Measurements from ENCODE around the gene AGAP2.

AGAP2 gene

DNA sequence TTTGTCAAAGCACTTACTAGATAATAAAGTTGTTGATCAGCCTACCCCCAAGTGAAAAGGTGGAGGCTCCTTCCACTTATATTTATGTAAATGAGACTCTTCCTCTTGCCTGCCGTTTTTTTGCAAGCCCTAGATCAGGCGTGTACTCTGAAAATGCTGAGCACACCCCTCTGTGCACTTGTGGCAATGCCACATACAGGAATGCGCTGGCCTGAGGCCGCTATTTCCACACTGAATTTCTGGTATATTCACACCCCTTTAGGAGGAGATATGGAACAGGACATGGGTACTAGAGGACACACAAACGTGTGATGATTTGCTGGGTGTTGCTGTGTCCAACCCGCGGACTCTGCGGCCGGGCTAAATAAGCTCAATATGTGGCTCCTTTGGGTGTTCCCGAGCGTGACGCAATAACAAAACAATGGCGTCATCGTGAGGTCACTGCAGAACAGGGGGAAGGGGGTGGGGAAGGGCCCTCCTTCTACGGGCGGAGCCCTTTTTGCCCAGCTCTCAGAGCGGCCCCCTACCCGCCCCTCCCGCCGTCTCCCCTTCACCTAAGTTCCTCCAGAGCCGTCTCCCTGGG lies 5.7 kb upstream of the AGAP2 start:
- ChIA-PET CTCF (interaction anchor here (1.1 to 3.2 kb wide), 6 partner anchors 9 to 160 kb away, joined by 3 to 14 read pairs (median 6); partner anchors contain the start of gene B4GALNT1), POLR2A (interaction anchor here (0.6 to 1.2 kb wide), 4 partner anchors 26 to 516 kb away, joined by 3 to 5 read pairs (median 4); partner anchors contain the start of genes EEF1AKMT3 and METTL1)

DNA sequence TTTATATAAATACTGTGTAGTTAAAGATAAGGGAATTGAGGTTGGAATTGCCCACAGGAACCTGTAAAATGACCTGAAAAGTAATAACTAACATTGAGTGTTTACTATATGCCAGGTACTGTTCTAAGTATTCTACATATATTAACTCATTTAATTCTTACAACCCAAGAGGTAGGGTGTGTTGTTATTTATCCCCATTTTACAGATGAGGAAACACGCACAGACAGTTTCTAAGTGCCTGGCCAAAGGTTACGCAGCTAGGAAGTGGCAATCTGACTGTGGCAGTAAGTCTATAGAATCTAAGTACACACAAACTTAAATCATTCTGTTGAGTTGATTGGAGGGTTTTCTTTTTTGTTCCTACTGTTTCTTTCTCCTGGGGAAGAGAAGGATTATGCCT lies 5.2 kb upstream of the AGAP2 start:
- POLR2A ChIA-PET: no interaction called here
- DNase-seq (ENCODE audit: extremely low spot score): no peak
- TF ChIP-seq, protein P1, sequence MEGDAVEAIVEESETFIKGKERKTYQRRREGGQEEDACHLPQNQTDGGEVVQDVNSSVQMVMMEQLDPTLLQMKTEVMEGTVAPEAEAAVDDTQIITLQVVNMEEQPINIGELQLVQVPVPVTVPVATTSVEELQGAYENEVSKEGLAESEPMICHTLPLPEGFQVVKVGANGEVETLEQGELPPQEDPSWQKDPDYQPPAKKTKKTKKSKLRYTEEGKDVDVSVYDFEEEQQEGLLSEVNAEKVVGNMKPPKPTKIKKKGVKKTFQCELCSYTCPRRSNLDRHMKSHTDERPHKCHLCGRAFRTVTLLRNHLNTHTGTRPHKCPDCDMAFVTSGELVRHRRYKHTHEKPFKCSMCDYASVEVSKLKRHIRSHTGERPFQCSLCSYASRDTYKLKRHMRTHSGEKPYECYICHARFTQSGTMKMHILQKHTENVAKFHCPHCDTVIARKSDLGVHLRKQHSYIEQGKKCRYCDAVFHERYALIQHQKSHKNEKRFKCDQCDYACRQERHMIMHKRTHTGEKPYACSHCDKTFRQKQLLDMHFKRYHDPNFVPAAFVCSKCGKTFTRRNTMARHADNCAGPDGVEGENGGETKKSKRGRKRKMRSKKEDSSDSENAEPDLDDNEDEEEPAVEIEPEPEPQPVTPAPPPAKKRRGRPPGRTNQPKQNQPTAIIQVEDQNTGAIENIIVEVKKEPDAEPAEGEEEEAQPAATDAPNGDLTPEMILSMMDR (IDR thresholded peaks at IDR 0.05; ENCODE audit: control extremely low read depth, extremely low read depth, low read depth, missing control alignments): no peak
- CTCF ChIA-PET: interaction anchor here (1.4 to 3.2 kb wide), 4 partner anchors 13 to 160 kb away, joined by 5 to 14 read pairs (median 8); partner anchors contain the start of gene B4GALNT1

More for the DNA sequence above, 5.7 kb upstream of the AGAP2 start:
- peak; percentile 73 for DNase-seq (ENCODE audit: extremely low spot score)
- TF ChIP-seq, protein P1 (IDR thresholded peaks at IDR 0.05; ENCODE audit: control extremely low read depth, extremely low read depth, low read depth, missing control alignments): no peak

DNA sequence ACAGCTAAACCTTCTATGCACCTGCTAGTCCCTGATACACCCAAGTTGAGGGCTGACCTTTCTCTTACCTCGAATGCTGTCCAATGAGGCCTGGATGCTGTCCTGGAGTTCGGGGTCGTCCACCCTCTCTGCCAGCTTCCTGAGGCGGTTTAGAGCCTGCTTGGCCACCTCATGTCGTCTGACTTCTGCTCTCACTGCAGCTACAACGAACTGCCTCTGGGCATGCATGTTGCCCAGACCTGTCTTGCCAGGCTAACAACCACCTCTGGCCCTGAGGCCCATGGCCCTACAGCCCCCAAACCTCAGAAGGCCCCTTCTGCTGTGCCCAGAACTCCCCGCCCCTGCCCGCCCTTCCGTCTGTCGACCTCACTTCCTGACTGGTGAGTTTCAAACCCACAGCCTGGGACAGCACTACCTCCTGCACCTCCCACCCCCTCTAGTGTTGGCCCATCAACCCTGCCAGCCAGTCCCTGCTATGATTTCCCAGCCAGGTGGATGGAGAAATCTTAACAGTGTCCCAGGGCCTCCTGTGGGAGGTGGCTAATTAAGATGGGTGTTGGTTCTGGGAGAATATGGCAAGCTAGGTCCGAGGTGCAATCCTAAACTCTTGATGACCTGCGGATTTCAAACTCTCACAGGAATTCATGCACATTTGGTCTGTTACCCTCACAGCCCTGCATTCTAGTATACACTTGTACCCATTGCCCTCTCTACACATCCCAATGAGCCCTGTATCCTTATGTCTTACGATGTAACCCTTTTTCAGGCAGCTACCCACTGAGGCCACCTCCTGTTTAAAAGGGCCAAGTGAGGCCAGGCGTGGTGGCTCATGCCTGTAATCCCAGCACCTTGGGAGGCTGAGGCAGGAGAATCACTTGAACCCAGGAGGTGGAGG lies 3.5 kb upstream of the AGAP2 start:
- ChIA-PET POLR2A (no interaction called here), CTCF (interaction anchor here (1.1 to 2.9 kb wide), 12 partner anchors 8 to 283 kb away, joined by 3 to 19 read pairs (median 6); partner anchors contain the start of gene OS9)
- DNase-seq (ENCODE audit: extremely low spot score): peak; percentile 79
- TF ChIP-seq, protein P1 (IDR thresholded peaks at IDR 0.05; ENCODE audit: control extremely low read depth, extremely low read depth, low read depth, missing control alignments): peak; percentile 66

DNA sequence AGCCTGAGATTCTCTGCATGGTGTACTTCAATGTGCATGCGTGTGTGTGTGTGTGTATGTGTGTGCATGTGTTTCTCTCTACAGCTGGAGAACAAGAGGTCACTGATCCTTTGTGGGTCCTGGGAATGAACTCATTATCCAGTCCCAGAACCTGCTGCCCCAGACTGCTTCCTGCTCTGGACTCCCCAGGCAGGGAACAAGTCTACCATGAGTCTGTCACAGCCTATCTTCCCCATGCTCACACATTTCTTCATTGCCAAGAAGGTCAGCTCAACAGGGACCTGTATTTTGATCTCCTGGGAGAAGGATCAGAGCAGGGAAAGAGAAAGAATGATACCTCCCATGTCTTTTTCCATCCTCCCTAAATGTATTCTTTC lies 2.9 kb upstream of the AGAP2 start:
- CTCF ChIA-PET: interaction anchor here (1.1 to 2.9 kb wide), 12 partner anchors 9 to 283 kb away, joined by 3 to 19 read pairs (median 6); partner anchors contain the start of gene OS9
- POLR2A ChIA-PET: no interaction called here
- DNase-seq (ENCODE audit: extremely low spot score): no peak

DNA sequence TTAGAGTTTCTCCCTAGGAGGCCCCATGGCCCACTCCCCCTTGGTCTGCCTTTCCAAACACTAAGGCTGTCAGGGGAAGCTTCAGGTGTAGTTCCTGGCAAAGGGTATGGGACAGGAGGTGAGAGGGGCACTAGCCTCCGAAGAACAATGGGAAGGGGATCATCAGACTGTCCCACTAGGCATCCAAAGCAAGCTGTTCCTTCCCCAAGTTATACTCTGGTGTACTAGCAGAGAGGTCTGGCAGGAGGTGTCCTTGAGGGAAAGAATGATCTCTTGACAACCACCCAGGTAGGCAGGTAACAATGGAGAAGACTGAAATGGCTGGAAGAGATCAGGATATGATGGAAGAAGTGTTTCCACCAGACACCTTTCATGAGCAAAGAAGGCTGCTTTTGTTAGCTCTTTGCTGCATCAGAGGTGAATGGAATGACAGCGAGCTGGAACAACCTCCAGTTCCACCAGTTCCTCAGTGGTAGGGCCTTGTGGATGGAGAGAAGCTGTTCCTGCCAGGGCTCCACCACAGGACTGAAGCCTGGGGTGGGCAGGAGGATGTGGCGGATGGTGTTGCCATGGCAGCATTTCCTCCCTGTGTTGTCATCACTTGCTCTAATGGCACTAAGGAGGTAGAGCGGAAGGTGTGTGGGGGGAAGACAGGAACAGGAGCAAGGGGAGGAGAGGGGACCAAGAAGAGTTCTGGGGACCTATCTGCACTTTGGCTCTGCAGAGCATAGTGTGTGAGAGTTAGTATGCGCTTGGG lies 2.3 kb upstream of the AGAP2 start:
- ChIA-PET POLR2A (no interaction called here), CTCF (interaction anchor here (1.1 to 2.9 kb wide), 13 partner anchors 9 to 282 kb away, joined by 3 to 19 read pairs (median 6); partner anchors contain the start of genes OS9 and TSFM)
- peak; percentile 72 for DNase-seq (ENCODE audit: extremely low spot score)
- TF ChIP-seq, protein P1 (IDR thresholded peaks at IDR 0.05; ENCODE audit: control extremely low read depth, extremely low read depth, low read depth, missing control alignments): no peak

More for the DNA sequence above, 2.9 kb upstream of the AGAP2 start:
- TF ChIP-seq, protein P1 (IDR thresholded peaks at IDR 0.05; ENCODE audit: control extremely low read depth, extremely low read depth, low read depth, missing control alignments): no peak
